Stomach (tissue), 9 donors: Measurements from ENCODE around the gene APOO. TPM values are rescaled to one million over a fixed set of nuclear protein-coding genes. Genes with fewer than 3 reads are reported as not detected.
A peak's percentile ranks its signal among the peaks of the same experiment; 100 is the strongest.

Experiments
- DNase-seq, 2 donors: peaks; one replicate each; pipeline versions ENCODE4 v3.0.0 to v3.0.0-alpha.2; 2013 to 2019
- H3K27ac ChIP-seq, 5 donors: fragments of 200-600 bp in 4 of 5; sonication (generic) in 4 of 5; one replicate each; pipeline ENCODE4 v1.5.1; 2013 to 2019; ENCODE audit warnings: mild to moderate bottlenecking in 1 of 5, moderate library complexity in 1 of 5
- H3K27me3 ChIP-seq, 3 donors: fragments of 200-600 bp; sonication (generic); one replicate each; pipeline ENCODE4 v1.5.1; 2017 to 2019; ENCODE audit warnings: mixed run types in 1 of 3
- H3K36me3 ChIP-seq, 4 donors: fragments of 200-600 bp; sonication (generic); 1 replicate in 3 of 4; 2 replicates in 1 of 4; pipeline ENCODE4 v1.5.1; 2016 to 2019
- H3K4me1 ChIP-seq, 4 donors: fragments of 200-600 bp; sonication (generic); one replicate each; pipeline ENCODE4 v1.5.1; 2016 to 2019
- H3K4me3 ChIP-seq, 4 donors: fragments of 200-600 bp; sonication (generic) in 3 of 4; one replicate each; pipeline ENCODE4 v1.5.1; 2016 to 2019; ENCODE audit warnings: mild to moderate bottlenecking in 1 of 4
- H3K9me3 ChIP-seq, 4 donors: fragments of 200-600 bp; sonication (generic); one replicate each; pipeline ENCODE4 v1.5.1; 2016 to 2019
- CTCF ChIP-seq, 7 experiments: fragments of 450-650 bp in 4 of 7; fragments of 200-600 bp in 3 of 7; sonication (generic) in 3 of 7; IDR thresholded peaks; one replicate each; pipeline ENCODE4 v1.5.1; 2016 to 2019; ENCODE audit warnings: antibody characterized with exemption in 7 of 7, control low read depth in 2 of 7, mild to moderate bottlenecking in 1 of 7
- EP300 ChIP-seq: sonication (generic); formaldehyde crosslinking; IDR thresholded peaks from one replicate; pipeline ENCODE4 v1.6.1; 2017; ENCODE audit warnings: antibody characterized with exemption
- POLR2A ChIP-seq, 4 donors: fragments of 450-650 bp; IDR thresholded peaks; one replicate each; pipeline ENCODE4 v1.6.1; 2016; ENCODE audit warnings: antibody characterized with exemption in 4 of 4, control low read depth in 2 of 4, mild to moderate bottlenecking in 1 of 4, moderate library complexity in 1 of 4
- POLR2AphosphoS5 ChIP-seq, 3 donors: sonication (generic); formaldehyde crosslinking; IDR thresholded peaks; one replicate each; pipeline ENCODE4 v1.6.1; 2016; ENCODE audit warnings: antibody characterized with exemption in 3 of 3
- WGBS, 5 donors: extraction: QIAGEN DNeasy Blood & Tissue Kit in 3 of 5; methylation state at CpG; one replicate each; pipeline versions ENCODE4 v1.1.5 to v1.1.7; 2013 to 2018; 5-methylcytosine and 5-hydroxymethylcytosine counted together
- intact Hi-C: fragments of 100-400 bp; cut with DNase I; formaldehyde crosslinking; loops from one replicate; pipeline ENCODE4 v1.15.1; 2023; ENCODE audit warnings: low total_unique reads
- polyA plus RNA-seq, 3 donors: library from polyadenylated mRNA; stranded (reverse); fragments of 200-250 nt; gene quantifications; one replicate each; pipeline ENCODE4 v1.2.3, GENCODE V29; 2013
- total RNA-seq, 5 donors: library from RNA; depleted of rRNA; stranded (reverse); fragments of >200 nt; gene quantifications; one replicate each; pipeline versions ENCODE4 v1.1.0 to v1.2.3, GENCODE V29; 2014 to 2016
- donor health status: healthy with polysubstance abuse.
- donor health status: Bipolar disorder and iron deficiency.
- donor health status: healthy.

Gene APOO
- total and polyA plus RNA-seq, 8 donors: 2.0 to 29.4 (median 15.7) TPM

DNA sequence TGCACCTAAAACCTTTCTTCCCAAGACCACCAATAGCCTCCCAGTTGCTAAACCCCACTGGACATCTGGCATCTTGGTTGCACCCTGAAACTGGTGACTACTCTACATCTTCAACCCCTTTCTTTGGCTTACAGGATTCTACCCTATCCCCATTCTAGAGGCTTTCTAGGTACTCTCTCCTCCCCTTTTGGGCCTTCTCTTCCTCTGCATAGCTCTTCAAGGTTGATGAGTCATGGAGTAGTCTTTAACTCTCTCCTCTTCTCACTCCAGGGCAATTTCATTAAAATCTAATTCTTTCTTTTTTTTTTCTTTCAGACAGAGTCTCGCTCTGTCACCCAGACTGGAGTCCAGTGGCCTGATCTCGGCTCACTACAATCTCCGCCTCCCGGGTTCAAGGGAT is 16.8 kb downstream of the APOO start:
- 93 to 100% (median 98%) methylated on average over 1 to 4 of the region's 4 CpGs for WGBS, 5 donors
- H3K4me3 ChIP-seq: no peak overlapping the region
- intact Hi-C loops: loop anchor here (10.0 kb wide), 1 partner anchor 116 kb away; no protein-coding TSS in a partner anchor

DNA sequence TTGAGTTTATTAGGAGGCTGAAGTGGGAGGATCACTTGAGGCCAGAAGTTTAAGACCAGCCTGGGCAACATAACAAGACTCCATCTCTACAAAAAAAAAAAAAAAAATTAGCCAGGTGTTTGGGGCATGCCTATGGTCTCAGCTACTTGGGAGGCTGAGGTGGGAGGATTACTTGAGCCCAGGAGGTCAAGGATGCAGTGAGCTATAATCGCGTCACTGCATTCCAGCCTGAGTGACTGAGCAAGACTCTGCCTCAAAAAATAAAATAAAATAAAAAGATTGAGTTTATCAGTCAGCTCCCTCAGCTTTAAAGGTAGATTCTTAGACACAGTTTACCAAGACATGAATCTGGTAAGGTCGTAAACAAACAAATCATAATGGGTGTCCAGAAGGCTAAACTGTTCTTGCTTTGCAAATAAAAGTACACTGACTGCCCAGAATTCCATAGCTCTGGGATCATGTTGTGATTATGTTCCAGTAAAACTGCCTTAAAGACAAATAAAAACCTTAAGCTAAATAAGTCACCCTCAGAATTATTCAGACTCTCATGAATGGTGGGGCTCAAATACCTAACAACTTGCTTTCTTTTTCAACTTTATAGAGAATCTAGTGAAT is 18.7 kb downstream of the APOO start:
- no peak for DNase-seq
- Histone ChIP-seq H3K9me3 (no peaks in the 10 kb centered on the region), H3K27me3 (peaks cover 0 to under 1% (median 0%) of the 10 kb centered on the region in 3 donors), H3K4me3 (no peak overlapping the region), H3K4me1 (peaks cover 0 to 15% (median 4%) of the 10 kb centered on the region in 4 donors), H3K36me3 (no peaks in the 10 kb centered on the region), H3K27ac (peak overlapping the region in 4 of 5 donors; percentile 45 to 73 (median 58))
- TF ChIP-seq POLR2AphosphoS5 (IDR thresholded peaks at IDR 0.05) (no peak), EP300 (no peak), CTCF (IDR thresholded peaks at IDR 0.05) (no peak), POLR2A (IDR thresholded peaks at IDR 0.05) (no peak)
- WGBS, 5 donors: 61 to 75% (median 71%) methylated on average over 3 of the region's 3 CpGs
- intact Hi-C loops: no loop called here

More for the DNA sequence above, 16.8 kb downstream of the APOO start:
- H3K36me3 ChIP-seq: no peaks in the 10 kb centered on the region
- peaks cover 0 to 3% (median 0%) of the 10 kb centered on the region in 3 donors for H3K27me3 ChIP-seq
- no peak for TF ChIP-seq EP300
- TF ChIP-seq POLR2AphosphoS5 (IDR thresholded peaks at IDR 0.05): no peak
- TF ChIP-seq POLR2A (IDR thresholded peaks at IDR 0.05): no peak
- no peak for TF ChIP-seq CTCF (IDR thresholded peaks at IDR 0.05)
- H3K27ac ChIP-seq: no peak overlapping the region
- DNase-seq: no peak
- no peaks in the 10 kb centered on the region for H3K9me3 ChIP-seq
- peaks cover 0 to 3% (median under 1%) of the 10 kb centered on the region in 4 donors for H3K4me1 ChIP-seq

DNA sequence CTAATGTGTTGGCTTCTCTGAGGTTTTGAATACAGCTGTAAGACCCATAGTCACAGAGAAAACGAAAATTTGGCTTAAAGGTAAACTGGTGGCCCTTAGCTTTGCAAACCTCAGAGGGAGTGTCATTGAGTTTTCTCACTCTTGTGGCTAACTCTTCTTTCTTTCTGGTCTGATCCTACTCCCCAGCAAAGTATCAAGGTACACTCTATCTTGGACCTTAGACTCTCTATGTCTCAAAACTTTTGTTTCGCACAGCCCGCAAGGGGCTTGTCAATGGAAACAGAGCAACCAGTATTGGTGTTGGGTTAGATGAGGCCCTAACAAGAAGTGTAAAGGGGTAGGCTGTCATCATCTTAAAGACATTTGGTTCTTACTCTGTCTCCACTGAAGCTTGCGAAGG is 19.8 kb downstream of the APOO start:
- 64 to 71% (median 67%) methylated on average over 4 of the region's 4 CpGs for WGBS, 5 donors
- H3K36me3 ChIP-seq: no peaks in the 10 kb centered on the region
- DNase-seq: no peak
- no peak overlapping the region for H3K4me3 ChIP-seq
- TF ChIP-seq CTCF (IDR thresholded peaks at IDR 0.05) (no peak), POLR2A (IDR thresholded peaks at IDR 0.05) (no peak), EP300 (no peak), POLR2AphosphoS5 (IDR thresholded peaks at IDR 0.05) (no peak)
- H3K27me3 ChIP-seq: peaks cover 0 to 8% (median 0%) of the 10 kb centered on the region in 3 donors
- peak overlapping the region; percentile 45 to 73 (median 56) for H3K27ac ChIP-seq
- H3K9me3 ChIP-seq: no peaks in the 10 kb centered on the region
- intact Hi-C loops: no loop called here
- H3K4me1 ChIP-seq: peaks cover 0 to 26% (median 4%) of the 10 kb centered on the region in 4 donors

- 38 to 75% (median 59%) methylated on average over 2 to 6 of the region's 6 CpGs for WGBS, 5 donors
Observed at GRCh38 chrX:23887451-23887850, 20.3 kb downstream of the APOO start.

DNA sequence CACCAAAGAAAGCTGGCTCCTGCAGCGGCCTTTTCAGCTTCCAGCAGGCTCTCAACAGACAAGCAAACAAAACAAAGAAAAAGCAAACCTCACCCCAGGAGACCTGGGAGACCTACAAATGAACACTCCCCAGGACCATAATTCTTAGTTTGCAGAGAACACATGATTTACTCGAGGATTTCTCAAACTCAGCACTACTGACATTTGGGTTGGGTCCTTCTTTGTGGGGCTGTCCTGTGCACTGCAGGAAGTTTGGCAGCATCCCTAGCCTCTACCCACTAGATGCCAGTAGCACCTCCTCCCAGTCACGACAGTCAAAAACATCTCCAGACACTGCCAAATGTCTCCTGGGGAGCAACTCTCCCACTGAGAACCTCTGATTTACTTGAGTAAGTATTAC is 21.9 kb downstream of the APOO start:
- intact Hi-C loops: no loop called here
- TF ChIP-seq EP300 (no peak), POLR2AphosphoS5 (IDR thresholded peaks at IDR 0.05) (no peak), CTCF (IDR thresholded peaks at IDR 0.05) (no peak), POLR2A (IDR thresholded peaks at IDR 0.05) (no peak)
- WGBS, 5 donors: 36 to 44% (median 37%) methylated on average over 3 of the region's 3 CpGs
- Histone ChIP-seq H3K4me3 (no peak overlapping the region), H3K27ac (peak overlapping the region in 4 of 5 donors; percentile 11 to 50 (median 36)), H3K4me1 (peaks cover 0 to 28% (median 4%) of the 10 kb centered on the region in 4 donors), H3K27me3 (peaks cover 0 to 14% (median 0%) of the 10 kb centered on the region in 3 donors), H3K36me3 (no peaks in the 10 kb centered on the region), H3K9me3 (no peaks in the 10 kb centered on the region)
- DNase-seq: no peak

More at GRCh38 chrX:23887451-23887850, 20.3 kb downstream of the APOO start:
- peaks cover 0 to 13% (median 0%) of the 10 kb centered on the region in 3 donors for H3K27me3 ChIP-seq
- H3K27ac ChIP-seq: peak overlapping the region; percentile 45 to 73 (median 56)
- H3K9me3 ChIP-seq: no peaks in the 10 kb centered on the region
- no peaks in the 10 kb centered on the region for H3K36me3 ChIP-seq
- intact Hi-C loops: no loop called here
- H3K4me1 ChIP-seq: peaks cover 0 to 28% (median 4%) of the 10 kb centered on the region in 4 donors
- H3K4me3 ChIP-seq: no peak overlapping the region
- peak; percentile 35 to 45 for DNase-seq
- TF ChIP-seq POLR2AphosphoS5 (IDR thresholded peaks at IDR 0.05): peak in 2 of 3 donors; percentile 75 to 78
- TF ChIP-seq EP300: no peak
